HG03135 (cell line): ENCODE data around the gene ZNF322.
"Not testable (repeated sequence)": the region's sequence is repeated elsewhere in the genome, so short reads cannot be mapped to it uniquely, and the experiment has no call there.

ENCODE experiments used
- ATAC-seq: cut with Tn5 transposase; IDR thresholded peaks from one replicate; pipeline ENCODE4 v1.9.1; 2021; ENCODE audit warnings: mild to moderate bottlenecking, moderate library complexity; ENCODE audit not compliant: unreplicated experiment

ZNF322 gene

DNA sequence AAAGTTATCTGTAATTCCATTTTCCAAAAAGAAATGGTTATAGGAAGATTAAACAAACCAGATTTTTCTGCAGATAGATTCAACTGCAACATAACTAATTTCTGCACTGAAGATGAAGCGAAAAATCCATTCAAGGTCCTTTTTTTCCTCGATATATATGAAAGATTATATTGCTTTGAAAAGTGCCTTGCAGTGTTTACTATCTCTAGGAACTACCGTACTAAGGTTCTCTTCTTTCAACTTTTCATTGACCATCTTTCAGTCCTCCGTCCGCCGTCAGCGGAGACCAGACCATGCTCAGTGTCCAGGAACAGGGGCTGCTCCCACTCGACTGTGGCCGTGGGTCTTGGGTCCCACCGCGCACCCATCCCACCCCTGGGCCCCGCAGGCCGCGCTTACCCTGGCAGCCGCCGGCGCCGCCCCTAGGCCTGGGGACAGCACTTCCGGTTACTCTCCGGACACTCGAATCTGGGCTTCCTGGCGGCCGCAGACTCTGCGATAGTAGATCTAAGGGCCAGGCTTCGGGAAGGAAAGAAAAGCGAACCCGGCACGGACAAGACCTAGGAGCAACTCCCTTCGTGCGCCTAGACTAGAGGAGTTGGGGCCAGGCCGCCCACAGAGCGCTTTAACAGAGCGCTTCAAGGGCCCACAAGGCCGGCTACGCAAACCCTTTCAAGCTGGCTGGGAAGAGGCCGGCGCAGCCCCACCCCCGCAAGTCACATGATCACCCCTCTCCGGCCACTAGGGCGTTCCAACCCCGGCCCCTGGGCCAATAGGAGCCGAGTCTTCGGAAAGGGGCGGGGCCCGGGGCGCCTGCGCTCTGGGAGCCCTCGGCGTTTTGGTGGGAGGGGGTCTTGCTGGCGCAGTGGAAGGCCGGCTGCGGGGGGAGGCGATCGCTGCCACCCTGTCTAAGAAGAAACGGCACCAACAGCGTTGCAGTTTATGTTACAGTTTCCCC, at the start of gene ZNF322:
Gene ZNF322 (minus strand): TSS at position 705 of the 958 bp plus-strand sequence. CDS start 21,193 bp downstream, outside the sequence.
- ATAC-seq, result peak; percentile 97

GRCh38 chr6:26705780-26706179, 46.2 kb upstream of the ZNF322 start:
- ATAC-seq, result not testable (repeated sequence)

- ATAC-seq, result not testable (repeated sequence)
Measured at GRCh38 chr6:26705352-26705751, 45.8 kb upstream of the ZNF322 start.

DNA sequence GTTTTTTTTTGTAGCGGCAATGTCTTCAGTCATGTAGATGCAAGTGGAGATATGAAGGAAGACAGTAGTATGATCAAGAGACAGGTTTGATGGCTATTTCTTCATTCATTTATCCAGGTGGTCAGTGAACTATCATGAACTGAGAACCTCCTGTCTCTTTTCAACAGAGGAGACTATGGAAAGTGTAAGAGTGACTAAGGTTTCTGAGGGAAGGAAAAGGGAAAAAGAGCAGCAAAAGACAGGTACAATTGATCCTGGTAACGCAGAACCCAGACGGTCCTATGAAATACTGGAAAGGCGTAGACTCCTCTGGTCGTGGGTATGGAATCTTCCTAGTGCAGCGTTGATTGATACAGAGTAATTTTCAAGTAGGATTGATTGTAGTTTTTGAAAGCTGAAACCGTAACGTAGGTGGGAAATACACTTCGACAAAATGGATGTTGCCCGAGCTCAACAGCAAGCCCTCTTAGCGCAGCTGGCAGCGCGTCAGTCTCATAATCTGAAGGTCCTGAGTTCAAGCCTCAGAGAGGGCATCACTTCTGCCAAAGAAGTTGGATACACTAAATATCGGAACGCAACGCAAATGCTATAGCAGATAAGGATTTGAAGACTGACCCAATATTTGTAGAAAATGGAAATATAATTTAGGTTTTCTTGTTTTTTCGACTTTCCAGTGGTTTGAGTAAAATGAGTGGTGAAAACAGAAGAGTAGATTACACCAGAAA, 41.6 kb upstream of the ZNF322 start:
- ATAC-seq, result not testable (repeated sequence)

DNA sequence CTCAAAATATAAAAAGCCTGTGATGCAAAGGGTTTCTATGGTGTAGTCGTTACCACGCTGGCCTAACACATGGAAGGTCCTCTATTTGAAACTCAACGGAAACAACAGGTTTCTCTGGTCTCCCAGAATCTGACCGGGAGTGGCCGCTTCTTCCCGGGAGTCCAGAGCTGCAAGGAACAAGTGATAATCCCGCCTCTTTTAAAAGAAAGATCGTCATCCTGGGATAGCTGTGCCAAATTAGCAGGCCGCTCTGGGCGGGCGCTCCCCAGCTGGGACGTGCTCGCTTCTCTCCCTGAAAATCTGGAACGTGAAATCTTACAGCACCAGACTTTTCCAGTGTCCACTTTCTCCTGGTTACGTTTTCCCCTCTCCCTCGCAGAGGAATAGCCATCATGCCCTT, 38.0 kb upstream of the ZNF322 start:
- not testable (repeated sequence) for ATAC-seq

DNA sequence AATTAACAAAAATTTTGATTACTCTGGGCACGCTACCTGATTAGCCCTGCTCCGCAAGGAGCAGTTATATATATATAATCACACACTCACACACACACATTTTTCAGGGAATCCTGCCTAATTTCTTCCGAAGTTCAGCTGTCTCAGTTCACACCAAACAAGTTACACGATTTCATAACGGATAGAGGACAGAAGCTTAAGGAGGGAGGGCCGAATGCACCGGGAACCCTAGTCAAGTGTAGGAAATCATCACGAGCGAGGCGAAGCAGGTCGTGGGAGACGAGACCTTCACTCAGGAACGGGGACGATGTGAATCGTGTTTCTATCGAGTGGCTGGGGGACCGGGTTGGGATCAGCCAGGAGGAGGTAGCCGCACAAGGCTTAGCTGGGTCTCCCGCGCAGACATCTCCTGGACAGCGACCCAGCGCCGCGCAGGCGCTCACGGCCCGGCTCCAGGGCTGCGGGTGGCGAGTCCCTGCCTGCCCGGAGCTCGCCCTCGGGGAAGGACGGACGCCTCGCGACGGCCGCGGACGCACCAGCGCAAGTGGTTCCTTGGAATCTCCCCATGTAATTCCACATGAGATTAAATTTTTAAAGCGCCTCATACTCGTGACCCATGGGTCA, 29.9 kb upstream of the ZNF322 start:
- not testable (repeated sequence) for ATAC-seq

DNA sequence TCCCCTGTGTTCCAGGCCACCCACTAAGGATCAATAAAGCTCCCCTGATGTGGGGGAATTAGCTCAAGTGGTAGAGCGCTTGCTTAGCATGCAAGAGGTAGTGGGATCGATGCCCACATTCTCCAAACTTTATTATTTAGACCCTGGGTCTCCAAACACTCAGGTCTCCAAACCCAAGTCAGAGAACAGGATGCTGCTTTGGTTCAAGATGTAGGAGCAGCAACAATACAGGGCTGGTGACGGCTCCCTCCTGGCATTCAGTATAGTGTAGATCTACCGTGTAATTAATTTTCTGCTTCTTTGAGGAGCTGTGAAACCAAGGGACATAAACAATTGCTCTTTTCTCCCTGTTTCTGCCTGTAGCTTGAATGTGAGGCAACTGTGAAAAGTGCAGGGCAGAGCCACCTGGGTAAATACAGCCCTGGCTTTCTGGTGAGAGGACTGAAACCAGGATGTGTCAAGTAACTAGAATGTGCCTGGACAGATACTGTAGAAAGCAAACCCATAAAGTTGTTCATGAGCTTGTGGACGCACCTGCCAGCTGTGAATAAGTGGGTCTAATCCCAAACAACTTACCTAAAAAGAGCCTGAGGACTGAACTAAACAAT, 23.0 kb upstream of the ZNF322 start:
- not testable (repeated sequence) for ATAC-seq

DNA sequence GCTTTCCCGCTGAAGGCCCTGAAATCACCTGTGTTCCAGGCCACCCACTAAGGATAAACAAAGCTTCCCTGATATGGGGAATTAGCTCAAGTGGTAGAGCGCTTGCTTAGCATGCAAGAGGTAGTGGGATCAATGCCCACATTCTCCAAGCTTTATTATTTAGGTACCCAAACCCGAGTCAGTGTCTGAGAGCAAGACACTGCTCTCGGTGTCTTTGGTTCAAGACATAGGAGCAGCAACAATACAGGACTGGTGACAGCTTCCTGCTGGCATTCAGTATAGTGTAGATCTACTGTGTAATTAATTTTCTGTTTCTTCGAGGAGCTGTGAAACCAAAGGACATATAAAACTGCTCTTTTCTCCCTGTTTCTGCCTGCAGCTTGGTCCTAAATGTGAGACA, 13.7 kb upstream of the ZNF322 start:
- not testable (repeated sequence) for ATAC-seq

- ATAC-seq, result not testable (repeated sequence)
Measured at GRCh38 chr6:26670558-26670957, 11.0 kb upstream of the ZNF322 start.

DNA sequence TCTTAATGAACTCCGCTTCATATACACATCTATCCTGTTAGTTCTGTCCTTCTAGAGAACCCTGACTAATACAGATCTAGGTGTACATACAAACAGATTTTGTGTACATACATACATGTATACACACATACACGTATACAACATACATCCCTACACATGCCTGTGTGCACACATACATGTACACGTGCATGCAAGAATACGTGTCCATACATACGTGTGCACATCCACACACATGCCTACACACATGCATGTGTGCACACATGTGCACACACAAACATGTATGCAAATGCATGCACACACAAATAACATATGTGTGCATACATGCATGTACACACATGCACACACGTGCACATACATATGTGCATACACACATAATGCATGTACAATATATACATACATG, 10.5 kb upstream of the ZNF322 start:
- ATAC-seq, result not testable (repeated sequence)

GRCh38 chr6:26660000-26660361, 435 bp upstream of the ZNF322 start:
- peak; percentile 26 for ATAC-seq

DNA sequence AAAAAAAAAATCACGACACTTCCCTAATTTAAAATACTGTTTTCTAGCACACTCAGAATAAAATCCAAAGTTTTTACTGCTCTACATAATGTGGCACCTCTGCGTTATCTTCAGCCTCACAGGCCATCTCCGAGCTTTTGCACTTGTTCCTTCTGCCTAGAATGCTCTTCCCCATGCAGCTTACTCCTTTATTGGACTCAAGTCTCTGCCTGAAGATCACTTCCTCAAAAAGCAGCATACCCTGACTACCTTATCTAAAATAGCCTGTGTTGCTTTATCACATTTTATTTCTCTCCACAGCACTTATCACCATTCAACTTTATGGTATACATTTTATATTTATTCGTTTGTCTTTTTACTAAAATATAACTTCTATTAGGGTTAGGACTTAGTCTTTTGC, 2.3 kb downstream of the ZNF322 start:
- ATAC-seq, result no peak

- ATAC-seq, result no peak
Measured at GRCh38 chr6:26653007-26653406, 6.5 kb downstream of the ZNF322 start.

DNA sequence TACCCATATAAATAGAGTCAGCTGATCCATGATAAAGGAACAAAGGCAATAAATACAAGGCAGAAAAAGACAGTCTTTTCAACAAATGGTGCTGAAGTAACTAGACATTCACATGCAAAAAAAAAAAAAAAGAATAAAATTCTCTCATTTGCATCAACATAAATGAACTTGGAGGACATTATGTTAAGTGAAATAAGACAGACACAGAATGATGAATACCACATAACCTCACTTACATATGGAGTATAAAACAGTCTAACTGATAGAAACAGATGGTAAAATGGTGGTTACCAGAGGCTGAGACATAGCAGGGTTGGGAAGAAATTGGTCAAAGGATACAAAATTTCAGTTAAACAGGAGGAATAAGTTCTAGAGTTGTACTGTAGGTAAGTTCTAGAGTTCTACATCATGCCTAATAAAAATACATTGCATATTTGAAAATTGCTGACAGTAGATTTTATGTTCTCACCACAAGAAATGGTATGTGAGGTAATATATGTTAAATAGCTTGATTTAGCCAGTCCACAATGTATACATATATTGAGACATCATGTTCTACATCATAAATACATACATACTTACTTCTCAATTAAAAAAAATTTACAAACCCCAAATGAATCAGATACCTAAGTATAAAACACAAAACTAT, 8.3 kb downstream of the ZNF322 start:
- no peak for ATAC-seq

DNA sequence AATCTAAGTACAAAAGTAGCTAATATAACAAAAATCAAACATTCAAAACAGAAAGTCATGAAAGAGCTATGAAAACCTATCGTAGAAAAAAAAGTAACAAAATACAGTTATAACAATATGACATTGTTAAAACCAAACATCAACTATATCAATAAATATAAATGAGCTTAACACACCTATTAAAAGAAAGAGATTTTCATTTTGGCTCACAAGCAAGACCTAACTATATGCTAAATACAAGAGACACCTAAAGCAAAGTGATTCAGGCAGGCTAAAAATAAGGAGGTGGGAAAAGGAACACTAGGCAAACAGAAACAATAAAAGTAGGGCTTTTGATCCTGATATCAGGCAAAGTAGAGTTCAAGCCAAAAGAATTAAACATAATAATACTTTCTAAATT, 13.5 kb downstream of the ZNF322 start:
- ATAC-seq, result no peak

- ATAC-seq, result no peak
Measured at GRCh38 chr6:26640806-26641205, 18.7 kb downstream of the ZNF322 start.

- no peak for ATAC-seq
Measured at GRCh38 chr6:26629359-26629758, 30.2 kb downstream of the ZNF322 start.

DNA sequence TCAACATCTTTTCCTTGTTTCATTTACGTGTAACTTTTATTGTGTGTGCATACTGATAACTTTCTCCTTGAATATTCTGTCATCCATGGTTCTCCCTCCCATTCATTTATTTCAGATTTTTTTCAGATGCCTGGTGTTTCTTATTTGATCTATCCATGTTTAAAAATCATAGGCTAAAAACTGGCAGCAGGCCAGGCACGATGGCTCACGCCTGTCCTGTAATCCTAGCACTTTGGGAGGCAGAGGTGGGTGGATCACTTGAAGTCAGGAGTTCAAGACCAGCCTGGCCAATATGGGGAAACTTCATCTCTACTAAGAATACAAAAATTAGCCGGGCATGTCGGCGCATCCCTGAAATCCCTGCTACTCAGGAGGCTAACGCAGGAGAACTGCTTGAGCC, 31.7 kb downstream of the ZNF322 start:
- no peak for ATAC-seq

DNA sequence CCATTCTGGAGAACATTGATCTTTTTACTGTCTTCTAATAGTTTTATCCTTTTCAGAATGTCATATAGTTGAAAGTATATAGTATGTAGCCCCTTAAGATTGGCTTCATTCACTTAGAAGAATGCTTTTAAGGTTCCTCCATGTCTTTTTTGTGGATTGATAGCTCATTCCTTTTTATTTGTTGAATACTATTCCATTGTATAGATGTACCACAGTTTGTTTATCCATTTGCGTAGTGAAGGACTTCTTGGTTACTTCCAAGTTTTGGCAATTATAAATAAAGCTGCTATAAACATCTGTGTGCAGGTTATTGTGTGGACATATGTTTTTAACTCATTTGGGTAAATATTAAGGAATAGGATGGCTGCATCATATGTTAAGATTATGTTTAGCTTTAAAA, 35.0 kb downstream of the ZNF322 start:
- no peak for ATAC-seq

DNA sequence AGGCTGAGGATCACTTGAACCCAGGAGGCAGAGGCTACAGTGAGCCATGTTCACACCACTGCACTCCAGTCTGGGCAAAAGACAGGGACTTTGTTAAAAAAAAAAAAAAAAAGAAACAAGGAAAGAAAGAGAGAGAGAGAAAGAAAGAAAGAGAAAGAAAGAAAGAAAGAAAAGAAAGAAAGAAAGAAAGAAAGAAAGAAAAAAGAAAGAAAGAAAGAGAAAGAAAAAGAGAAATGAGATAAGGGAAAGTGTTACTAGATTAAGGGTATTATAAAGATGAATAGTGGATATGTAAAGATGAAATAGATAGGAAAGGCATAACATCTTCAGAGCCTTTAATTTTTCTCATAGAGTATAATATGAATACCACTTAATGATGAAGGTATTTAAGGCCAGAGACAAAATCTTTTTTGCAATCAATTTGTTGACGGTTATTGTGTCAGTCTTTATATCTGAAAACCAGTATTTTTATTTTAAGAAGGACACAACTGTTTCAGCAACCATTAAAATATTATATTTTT, 36.1 kb downstream of the ZNF322 start:
- ATAC-seq, result no peak
